ENCODE data around the gene CDA. TPM values are rescaled to one million over a fixed set of nuclear protein-coding genes. Genes with fewer than 3 reads are reported as not detected.

The CDA gene
- total and polyA plus RNA-seq, 10 of the 15 experiments (the other 5 are each of a cell fraction or from before 2014, with no cell fraction given), result not detected

DNA sequence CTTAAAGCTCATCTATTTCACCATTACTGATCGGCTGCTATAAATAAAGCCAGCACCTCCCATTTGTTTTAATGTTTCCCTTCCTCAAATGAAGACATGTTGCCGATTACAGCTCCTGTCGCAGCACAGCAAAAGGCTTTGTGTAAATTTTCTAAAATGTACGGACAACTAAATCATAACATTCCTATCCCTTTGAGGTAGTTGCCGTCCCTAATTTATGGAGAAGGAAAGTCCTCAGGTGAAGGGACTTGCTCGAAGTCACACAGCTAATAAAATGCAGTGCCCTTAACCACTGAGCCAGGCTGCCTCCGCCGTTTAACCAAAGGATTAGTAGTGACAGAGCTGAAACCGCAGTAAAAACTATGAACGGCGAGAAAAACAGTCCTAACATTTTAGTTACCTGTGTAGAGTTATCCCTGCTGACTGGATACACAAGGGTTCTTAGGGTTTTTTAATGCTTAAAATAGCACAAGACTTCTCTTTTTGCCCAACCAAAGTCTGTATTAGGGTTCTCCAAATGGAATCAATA is 45.2 kb downstream of the CDA start:
- WGBS (ENCODE audit: insufficient coverage, insufficient replicate concordance, low lambda C conversion rate, missing lambda C conversion rate), result 10% methylated on average over 11 of the region's 11 CpGs
- no peaks in the 10 kb centered on the region for H3K36me3 ChIP-seq (ENCODE audit: control insufficient read depth in 2 of 2, insufficient read depth in 2 of 2, low read length in 1 of 2)
- H3K4me3 ChIP-seq, result peak overlapping the region; percentile 93; the same call in 1 of the 2 replicates
- ATAC-seq (peak; percentile 11; the same call in 2 of the 3 replicates), FAIRE-seq (no peak), DNase-seq (ENCODE audit: low read depth, low spot score) (peak; percentile 13)
- H3K9me3 ChIP-seq (replicated peaks; ENCODE audit: control insufficient read depth, insufficient read depth, low read length), result no peaks in the 10 kb centered on the region; the same call in 2 of the 3 replicates
- ChIA-PET CTCF (interaction anchor here (0.5 to 4.0 kb wide), 20 partner anchors 8 to 561 kb away, joined by 3 to 31 read pairs (median 4); partner anchors contain the start of genes DDOST and MUL1), RAD21 (ENCODE audit: unreplicated experiment) (interaction anchor here (0.8 to 2.8 kb wide), 5 partner anchors 26 to 561 kb away, joined by 3 to 10 read pairs (median 4); no protein-coding TSS in a partner anchor), POLR2A (interaction anchor here (0.6 to 0.9 kb wide), 3 partner anchors 8 to 120 kb away, joined by 3 to 8 read pairs (median 3); partner anchors contain the start of gene DDOST), SMC1A (ENCODE audit: uncharacterized antibody, unreplicated experiment) (interaction anchor here (0.6 to 1.5 kb wide), 5 partner anchors 9 to 112 kb away, joined by 3 to 6 read pairs (median 3); partner anchors contain the start of gene DDOST)
- peak overlapping the region; percentile 21; the same call in 1 of the 2 replicates for H3K9ac ChIP-seq (ENCODE audit: control insufficient read depth, insufficient read depth, low read length)
- peak overlapping the region; percentile 98 for H3K4me2 ChIP-seq (ENCODE audit: control insufficient read depth, insufficient read depth)
- no TSS peak for BruUV-seq (replicated peaks)
- no peaks in the 10 kb centered on the region for H4K20me1 ChIP-seq (ENCODE audit: control insufficient read depth, insufficient read depth)
- no peak overlapping the region for H3K27ac ChIP-seq (ENCODE audit: control insufficient read depth, insufficient read depth)
- intact Hi-C loops (cut with micrococcal nuclease; ENCODE audit: unreplicated experiment), result loop anchor here (10.0 kb wide), 1 partner anchor 419 kb away; no protein-coding TSS in a partner anchor
- in situ Hi-C loops (cut with MboI), result no loop called here
- peaks cover 8% of the 10 kb centered on the region; the same call in 1 of the 2 replicates for H3K4me1 ChIP-seq (ENCODE audit: control insufficient read depth, insufficient read depth, low read length)
- H3K79me2 ChIP-seq (ENCODE audit: control insufficient read depth, insufficient read depth, low read length), result no peaks in the 10 kb centered on the region
- peak overlapping the region; percentile 90 for H2AFZ ChIP-seq (ENCODE audit: control insufficient read depth, low read depth, low read length)
- no peak for TF ChIP-seq E2F8 (IDR thresholded peaks at IDR 0.05; ENCODE audit: low read depth, partially characterized antibody)
- TF ChIP-seq NBN (IDR thresholded peaks at IDR 0.05), result 0 out of 2 replicates have a peak, but pooled peaks have one; percentile 17
- peak; percentile 67 for TF ChIP-seq RAD51 (IDR thresholded peaks at IDR 0.05)
- TF ChIP-seq RUNX3 (IDR thresholded peaks at IDR 0.05; ENCODE audit: low read length), result peak; percentile 48
- peak; percentile 38; the same call in 1 of the 2 replicates for TF ChIP-seq ZNF687 (IDR thresholded peaks at IDR 0.05)
- TF ChIP-seq, protein P1, sequence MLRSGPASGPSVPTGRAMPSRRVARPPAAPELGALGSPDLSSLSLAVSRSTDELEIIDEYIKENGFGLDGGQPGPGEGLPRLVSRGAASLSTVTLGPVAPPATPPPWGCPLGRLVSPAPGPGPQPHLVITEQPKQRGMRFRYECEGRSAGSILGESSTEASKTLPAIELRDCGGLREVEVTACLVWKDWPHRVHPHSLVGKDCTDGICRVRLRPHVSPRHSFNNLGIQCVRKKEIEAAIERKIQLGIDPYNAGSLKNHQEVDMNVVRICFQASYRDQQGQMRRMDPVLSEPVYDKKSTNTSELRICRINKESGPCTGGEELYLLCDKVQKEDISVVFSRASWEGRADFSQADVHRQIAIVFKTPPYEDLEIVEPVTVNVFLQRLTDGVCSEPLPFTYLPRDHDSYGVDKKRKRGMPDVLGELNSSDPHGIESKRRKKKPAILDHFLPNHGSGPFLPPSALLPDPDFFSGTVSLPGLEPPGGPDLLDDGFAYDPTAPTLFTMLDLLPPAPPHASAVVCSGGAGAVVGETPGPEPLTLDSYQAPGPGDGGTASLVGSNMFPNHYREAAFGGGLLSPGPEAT (IDR thresholded peaks at IDR 0.05; ENCODE audit: low read depth), result 0 out of 2 replicates have a peak, but pooled peaks have one; percentile 24
- no peak for TF ChIP-seq IKZF1 (conservative IDR thresholded peaks at IDR 0.05)
- no peak for TF ChIP-seq BACH1 (IDR thresholded peaks at IDR 0.05; ENCODE audit: borderline replicate concordance)
- TF ChIP-seq ZBED1 (IDR thresholded peaks at IDR 0.05; ENCODE audit: borderline replicate concordance), result no peak
- no peak for TF ChIP-seq POLR2AphosphoS5 (IDR thresholded peaks at IDR 0.05; ENCODE audit: low read length)
- TF ChIP-seq RFX5 (IDR thresholded peaks at IDR 0.05; ENCODE audit: low read depth, low read length), result no peak
- TF ChIP-seq PML (IDR thresholded peaks at IDR 0.05; ENCODE audit: low read length), result no peak
- no peak for TF ChIP-seq FOXK2 (IDR thresholded peaks at IDR 0.05)
- no peak for TF ChIP-seq SIX5 (IDR thresholded peaks at IDR 0.05; ENCODE audit: low read depth, low read length, severe bottlenecking)
- no peak for TF ChIP-seq NFXL1 (IDR thresholded peaks at IDR 0.05; ENCODE audit: borderline replicate concordance)
- no peaks in the 10 kb centered on the region for H3K27me3 ChIP-seq (replicated peaks in 1 of 2; ENCODE audit: control insufficient read depth in 2 of 2, insufficient read depth in 2 of 2, low read length in 1 of 2)
